HS-27A (cell line): Measurements from ENCODE around the gene PEPD.

Source experiments
- DNase-seq: peaks from one replicate; pipeline ENCODE4 v3.0.0-alpha.2; 2012; ENCODE audit warnings: low read depth, missing footprints

Gene PEPD

DNA sequence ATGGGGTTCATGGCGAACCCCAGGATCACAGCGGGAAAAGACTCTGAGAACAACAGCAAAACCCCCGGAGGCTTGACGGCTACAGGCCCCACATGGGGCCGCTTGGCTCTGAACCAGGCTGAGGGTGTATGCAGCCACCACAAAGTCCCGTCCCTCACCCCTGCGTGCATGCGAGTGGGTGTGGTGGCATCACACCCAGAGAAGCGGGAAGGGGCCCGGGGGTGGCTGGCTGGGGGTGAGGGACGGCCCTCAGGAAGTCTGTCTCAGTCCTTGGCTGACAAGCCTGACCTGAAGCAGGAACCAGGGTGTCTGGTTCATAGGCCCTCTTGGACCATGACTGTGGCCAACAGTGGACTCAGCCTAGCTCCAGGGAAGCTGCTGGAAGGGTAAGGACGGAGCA is 113.9 kb downstream of the PEPD start:
- DNase-seq: no peak

DNA sequence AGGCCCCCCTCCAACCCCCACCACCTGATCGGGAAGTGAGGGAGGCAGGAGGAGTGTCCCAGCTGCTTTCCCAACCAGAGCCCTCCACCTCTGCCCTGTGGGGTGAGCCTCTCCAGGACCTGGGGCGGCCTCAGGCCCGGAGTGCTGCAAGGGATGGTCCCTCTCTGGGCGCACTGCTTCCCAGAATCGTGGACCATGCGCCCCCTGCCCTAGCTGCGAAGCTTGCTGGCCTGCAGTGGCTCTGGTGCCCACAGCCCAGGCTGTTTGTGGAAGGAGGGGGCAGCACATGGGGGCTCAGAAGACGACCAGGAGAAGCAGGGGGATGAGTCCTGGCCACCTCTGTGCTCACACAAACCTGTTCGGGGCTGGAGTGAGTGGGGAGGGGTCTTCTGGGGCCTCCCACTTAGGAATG is 114.4 kb downstream of the PEPD start:
- no peak for DNase-seq

DNA sequence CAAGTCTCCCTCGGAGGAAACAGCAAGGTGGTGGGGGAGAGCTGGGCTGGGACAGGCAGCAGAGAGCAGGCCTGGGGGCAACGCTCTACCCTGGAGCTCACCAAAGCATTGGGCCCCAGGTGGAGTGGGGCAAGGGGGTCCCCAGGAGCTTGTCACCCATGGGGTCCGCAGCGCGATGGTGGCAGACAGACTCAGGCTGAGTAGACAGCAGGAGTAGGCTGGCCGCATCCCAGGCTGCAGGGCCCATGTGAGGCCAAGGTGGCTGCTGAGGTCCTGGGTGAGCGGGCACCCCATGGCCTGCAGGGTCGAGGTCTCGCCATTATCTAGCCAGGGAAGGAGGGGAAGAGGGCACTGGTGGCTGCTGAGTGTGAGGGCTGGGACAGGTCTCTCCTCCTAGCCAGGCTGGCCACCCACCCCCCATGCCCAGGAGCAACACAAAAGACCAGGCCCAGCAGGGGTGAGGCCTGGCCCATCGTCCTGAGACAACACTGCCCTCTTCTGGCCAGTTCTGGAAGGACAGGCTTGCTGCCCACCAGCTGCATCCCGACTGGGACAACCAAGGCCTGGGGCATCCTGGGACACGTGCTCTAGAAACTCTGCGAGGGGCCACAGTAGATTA is 115.0 kb downstream of the PEPD start:
- peak; percentile 40 for DNase-seq

DNA sequence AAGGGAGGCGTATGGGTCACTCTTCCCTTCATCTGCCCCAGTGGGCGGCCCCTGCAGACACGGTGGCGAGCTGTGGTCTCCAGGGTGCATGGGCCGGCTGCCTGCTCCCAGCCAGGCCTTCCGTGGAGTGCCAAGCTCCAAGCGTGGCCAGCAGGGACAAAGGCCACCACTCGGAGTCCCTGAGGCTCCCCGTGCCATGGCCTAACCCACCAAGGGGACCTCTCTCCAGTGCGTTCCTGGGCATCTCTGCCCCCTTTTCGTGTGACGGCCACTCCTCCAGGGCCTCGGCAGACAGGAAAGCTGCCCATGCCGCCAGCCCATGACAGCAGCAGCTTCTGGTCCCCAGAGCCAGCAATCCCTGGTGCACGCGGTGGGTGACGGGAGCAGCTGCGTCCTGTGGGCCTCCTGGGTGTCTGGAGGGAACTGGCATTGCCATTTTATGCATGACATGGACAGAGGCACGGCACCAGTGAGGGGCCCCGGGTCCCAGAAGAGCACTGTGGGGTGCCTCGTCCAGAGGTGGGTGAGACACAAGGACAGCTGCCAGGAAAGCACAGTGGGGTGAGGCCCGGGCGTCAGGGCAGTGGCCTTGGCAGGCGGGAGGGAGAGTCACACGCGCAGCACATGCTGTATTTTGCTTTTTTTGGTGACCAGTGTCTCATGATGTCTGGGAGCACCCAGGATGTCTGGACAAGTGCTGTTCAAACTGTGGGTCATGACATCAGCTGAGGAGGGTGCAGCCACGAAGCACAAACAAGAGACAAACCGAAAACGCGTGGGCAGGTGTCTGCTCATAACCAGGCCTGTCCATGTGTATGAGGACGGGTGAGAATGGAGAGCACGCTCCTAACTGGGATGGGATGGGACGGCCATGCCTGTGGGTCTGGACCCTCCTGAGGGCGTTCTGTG is 115.8 kb downstream of the PEPD start:
- DNase-seq: no peak

DNA sequence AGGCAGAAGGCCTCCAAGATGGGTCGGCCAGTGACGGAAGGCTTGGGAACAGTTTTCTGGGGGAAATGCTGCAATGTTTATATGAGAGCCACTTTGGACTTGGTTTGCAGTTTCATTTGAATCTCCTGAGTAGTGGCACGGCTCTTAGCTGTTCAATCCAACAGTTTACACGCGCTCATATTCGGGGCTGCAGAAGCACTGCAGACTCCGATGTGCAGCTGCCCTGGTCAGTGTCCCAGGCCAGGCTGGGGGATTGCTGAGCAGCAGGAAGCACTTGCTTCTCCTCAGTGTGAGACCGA is 116.4 kb downstream of the PEPD start:
- no peak for DNase-seq

DNA sequence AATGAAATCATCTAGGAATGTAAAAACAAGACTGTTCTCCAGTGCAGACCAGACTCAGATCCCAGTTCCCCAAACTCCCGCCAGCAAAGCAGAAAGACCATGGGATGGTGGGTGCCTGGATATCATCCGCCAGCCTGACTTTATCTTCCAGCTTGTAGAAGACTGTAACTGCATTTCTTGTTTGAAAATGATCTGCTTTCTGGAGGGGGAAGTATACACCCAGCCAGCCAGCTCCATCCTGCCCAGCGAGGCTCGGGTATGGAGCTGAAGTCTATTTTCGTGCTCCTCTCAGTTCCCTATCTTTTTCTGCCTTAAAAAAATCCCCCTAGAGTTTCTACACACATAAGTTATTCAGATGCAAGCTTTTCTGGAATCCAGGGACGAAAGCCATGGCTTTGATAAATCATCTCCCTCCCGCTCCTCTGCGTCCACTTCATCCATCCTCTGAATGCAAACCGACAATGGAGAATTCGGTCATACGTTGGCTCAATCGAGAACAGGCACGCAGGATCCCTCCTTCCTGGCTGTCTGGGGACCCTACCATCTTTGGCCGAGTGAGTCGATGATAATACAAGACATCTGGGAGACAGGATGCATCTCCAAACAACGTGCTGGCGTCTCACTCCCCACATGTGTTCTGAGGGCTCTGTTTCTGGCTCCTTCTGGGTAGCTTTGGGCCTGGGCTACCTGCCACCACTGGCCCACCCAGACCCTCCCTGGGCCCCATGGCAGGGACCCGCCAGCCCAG is 116.9 kb downstream of the PEPD start:
- no peak for DNase-seq

DNA sequence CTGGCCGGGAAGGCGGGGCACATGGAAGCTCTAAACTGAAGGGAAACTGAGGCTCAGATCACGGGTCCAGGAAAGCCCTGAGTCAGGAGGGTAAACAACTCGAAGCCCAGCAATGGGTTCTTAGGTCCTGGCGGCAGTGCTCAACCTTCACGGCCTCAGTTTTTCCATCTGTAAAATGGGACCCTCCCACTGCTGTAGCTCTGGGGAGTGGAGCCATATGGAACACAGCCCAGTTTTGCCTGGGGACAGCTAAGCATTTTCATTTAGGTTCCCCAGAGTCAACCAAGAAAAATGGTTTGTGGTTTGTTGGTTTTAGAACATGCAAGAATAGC is 117.7 kb downstream of the PEPD start:
- DNase-seq: no peak

DNA sequence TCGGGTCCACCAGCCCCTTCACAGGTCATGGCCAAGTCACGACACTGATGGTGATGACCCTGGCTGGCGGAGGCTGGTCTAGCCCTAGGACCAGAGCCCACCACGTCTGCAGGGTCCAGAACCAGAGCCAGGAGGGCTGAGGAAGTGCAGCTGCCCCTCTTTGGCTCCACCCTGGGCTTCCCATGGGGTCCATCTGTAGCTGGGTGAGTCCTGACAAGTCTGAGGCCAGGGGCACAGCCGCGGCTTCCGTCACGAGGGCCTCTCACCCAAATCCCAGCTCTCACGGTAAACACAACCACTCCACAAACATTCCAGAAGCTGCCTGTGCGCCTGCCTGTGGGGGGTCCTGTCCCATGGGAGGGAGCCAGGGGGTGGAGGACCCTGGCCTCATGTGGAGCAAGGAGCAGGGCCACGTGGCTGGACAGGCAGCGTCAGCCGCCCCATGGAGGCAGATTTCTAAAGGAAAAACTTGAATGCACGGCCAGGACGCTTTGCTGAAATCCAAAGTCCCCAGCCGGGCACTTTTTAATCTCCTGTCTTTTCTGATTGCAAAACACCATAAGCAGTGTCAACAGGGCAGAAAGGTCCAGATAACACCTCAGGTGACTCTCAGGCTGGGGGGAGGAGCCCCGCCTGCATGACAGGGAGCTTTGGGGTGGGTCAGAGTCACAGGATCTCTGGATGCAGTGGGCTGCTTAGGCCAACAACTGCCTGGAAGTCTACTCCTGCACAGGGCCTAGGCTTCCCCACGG is 118.2 kb downstream of the PEPD start:
- no peak for DNase-seq

DNA sequence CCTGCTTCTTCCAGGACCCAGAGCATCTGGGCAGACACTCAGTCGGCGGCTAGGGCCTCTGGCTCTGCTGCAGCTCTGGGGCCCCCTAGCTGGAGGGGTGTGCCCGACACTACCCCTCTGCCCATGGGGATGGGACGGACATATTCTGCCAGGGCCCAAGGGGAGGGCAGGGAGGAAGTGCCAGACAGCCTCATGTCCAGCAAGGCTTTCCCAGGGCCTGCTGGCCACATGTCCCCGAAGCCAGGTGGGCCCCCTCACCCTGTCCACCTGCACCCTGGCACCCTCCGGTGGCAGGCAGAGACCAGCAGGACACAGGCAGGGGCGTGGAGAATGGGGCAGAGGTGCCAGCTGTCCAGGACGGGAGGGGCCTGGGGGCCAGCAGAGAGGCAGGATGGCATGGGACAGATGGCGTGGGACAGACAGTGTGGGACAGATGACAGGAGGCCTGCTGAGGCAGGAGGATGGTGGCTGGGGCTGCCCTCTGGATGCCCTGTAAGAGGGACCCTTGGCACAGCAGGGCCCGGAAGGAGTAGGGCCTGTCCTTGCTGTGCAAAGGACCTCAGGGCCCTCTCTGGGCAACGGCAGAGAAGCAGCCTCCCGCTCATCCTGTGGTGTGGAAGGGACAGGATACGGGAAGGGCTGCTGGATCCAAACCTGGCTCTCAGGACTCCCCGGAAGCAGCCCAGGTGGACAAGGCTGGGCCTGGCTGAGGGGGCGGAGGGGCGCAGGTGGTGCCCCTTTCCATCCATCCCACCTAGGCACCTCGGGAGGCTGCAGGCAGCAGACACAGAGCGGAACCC is 119.0 kb downstream of the PEPD start:
- no peak for DNase-seq

DNA sequence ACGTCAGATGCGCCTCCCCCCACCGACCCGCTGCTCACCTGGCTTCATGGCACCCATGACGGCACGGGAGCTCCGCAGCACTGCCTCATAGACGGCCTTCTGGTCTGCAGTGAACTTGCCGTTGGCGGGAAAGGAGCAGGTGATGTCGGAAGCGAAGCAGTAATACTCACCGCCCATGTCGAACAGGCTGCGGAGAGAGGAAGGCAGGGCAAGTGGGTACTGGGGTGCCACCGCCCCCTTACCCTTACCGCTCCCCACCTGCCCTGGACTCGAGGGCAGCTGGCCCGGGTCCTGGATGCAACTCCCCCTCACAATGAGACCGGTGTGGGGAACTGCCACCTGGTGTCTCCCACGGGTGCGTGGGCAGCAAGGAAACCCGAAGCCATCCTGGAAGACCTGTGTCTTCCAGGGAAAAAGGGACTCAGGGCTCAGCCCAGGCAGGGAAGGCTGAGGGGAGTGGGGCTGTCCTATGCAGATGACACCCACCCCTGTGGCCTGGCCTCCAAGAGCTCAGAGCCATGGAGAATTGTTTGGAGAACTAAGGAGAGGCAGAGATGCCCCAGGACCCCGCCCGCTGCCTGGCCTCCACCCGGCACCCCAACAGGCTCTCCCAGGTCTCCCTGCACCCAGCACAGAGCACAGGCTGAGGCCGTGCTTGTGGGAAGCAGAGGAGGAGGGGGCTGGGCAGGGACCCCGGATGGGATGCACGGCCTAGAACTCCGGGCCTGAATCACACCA is 119.7 kb downstream of the PEPD start:
- no peak for DNase-seq

DNA sequence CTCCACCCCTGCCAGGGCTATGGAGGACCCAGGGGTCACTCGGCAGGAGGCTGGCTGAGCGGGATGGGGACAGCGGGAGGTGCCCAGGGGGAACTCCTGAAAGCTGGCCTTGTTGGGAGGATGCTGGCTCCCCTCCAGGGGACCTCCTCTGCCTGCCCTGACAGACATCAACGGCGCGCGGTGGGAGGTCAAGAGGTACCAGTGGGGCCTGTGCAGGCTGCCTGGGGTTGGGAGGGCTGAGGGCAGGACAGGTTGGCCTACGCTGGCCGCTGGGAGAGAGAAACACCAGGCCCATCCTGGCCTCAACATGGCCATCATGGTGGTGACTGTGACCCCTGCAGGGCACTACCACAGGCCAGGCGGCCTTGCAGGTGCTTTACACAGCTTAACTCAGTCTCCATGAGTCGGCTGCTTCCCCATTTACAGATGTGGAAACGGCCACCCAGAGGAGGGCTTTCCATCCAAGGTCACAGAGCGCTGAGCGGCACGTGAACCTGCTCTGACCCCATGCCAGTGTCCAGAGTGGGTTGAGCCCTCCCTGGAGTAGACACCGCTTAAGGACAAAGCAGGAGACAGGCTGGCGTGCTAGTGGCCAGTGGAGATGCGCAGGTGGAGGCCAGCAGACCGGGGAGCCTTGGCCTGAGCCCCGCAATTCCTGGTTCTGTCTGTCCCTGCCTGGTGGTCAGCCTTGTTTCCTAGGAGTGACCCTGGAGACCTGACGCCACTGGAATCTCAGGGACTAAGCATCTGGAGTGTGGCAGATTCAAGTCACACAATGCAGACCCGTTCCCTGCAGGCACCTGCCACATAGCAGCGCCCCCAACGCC is 120.5 kb downstream of the PEPD start:
- no peak for DNase-seq

DNA sequence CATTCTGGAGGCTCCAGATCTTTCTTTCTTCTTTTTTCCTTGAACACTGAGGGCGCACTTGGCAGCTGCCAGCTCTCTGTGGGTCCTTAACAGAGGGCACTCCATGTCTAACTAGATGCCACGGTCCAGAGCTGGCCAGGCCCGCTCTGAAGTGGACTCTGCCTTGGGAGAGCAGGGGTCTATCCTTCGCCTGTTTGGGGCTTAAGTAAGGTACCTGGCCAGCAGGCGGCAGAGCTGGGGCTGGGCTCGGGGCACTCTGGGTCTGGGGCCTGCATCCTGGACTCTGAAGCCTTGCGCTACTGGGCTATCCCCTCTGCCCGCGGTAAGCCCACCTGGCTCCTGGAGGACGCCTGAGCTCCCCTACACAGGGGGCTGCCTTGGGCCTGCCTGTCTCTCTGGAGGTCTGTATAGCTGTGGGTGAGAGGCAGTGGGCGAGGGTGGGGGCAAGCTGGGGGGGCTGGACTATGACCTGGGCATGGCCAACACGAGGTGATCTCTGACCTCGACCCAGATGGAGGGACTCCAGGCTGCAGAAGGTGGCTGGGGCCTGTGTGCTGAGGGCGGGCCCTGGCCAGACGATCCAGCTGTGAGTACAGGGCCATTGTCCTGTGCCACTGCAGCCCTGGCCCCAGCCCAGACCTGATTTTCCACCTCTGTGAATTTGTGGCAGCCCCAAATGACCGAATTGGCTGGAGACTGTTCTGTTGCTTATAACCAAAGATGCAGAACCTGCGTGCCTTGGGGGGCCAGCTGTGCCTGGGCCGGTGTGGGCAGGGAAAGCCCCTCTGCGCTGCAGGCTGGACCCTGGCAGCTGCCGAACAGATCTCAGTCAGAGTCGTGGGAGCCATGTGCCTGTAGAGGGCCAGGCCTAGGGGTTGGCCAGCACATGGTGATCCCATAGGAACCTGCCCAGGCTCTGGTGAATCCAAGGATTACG is 121.6 kb downstream of the PEPD start:
- no peak for DNase-seq

DNA sequence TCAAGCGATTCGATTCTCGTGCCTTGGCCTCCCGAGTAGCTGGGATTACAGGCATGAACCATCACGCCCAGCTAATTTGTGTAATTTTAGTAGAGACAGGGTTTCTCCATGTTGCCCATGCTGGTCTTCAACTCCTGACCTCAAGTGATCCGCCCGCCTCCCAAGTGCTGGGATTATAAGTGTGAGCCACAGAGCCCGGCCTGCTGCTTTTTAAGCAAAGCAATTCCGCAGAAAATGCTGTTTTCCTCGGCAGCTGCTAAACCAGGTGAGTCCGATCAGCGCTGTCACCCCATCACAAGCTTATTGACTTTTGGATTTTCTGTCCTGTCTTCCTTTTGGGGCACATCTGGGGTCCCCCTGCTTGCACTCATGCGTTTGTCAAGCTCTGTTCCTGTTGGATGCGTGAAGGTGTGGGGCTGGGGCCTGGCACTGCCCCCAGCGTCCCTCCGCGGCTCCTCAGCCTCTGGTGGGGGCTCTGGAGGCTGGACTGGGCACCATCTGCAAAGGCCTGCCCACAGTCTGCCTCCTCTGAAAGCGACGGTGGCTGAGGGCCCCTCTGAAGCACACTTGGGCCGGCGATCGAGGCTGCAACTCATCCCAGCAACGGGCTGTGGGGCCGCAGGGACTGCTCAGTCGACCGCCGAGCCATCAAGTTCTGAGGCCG is 122.4 kb downstream of the PEPD start:
- DNase-seq: no peak

DNA sequence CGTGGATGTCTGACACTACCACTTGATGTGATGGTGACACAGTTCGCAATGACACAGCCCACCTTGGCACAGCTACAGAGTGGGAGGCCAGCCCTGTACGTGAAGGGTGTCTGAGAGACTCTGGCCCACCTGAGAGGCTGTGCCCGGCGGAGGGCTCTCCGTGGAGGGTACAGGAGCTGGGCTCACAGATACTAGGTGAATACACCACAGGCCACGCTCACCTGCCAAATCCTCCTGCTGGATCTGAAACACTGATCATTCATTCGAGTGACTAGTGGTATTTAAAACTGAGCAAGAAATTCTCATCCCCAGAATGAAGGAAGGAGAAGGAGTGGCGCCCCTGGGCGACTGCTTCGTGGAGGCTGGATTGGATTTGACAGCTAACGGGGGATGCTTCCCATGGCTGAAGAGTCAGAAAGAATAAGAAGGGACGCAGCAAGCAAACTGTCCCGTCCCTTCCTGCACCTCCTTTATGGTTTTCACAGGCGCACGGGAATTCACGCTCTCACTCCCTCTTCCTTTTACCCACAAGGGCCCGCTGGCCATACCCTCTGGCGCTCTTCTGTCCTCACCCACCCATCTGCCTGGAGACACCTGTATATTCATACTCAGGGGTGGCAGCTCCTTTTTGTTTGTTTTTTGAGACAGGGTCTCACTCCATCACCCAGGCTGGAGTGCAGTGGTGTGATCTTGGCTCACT is 123.1 kb downstream of the PEPD start:
- DNase-seq: no peak

DNA sequence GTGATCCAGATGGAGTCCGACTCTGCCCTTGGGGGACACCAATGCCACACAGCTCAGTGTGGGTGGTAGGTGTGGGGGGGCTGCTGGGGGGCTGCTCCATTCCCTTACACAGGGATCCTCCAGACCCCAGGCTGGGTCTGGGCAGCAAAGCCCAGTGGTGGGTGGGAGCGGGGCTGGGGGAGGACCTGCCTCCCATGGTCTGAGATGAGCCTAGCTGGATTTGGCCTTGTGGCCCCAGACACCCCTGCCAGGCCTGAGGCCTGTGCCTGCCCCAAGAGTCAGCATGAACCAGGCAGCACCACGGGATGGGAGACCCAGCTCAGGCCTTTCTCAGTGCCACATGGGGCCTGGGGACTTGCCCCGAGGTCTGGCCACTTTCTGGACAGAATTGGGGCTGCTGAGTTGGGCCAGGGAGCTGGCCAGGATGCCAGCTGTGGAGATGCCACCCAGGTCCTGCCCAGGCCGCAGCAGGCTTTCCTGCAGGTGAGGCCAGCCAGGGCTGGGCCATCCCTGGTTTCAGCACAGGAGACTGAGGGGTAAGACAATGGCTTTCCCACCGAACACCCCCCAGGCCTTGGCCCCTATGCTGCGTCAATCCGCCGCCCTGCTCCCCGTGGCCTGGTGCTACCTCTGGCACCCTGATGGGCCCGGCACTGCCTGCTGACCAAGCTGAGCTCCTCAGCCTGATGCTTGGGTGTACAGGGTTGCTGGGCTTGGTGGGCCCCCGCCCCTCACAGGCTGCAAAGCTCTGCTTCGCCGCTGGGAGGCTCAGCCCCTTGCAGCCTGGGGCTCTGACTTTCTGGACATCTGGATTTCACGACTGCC is 123.8 kb downstream of the PEPD start:
- DNase-seq: no peak

DNA sequence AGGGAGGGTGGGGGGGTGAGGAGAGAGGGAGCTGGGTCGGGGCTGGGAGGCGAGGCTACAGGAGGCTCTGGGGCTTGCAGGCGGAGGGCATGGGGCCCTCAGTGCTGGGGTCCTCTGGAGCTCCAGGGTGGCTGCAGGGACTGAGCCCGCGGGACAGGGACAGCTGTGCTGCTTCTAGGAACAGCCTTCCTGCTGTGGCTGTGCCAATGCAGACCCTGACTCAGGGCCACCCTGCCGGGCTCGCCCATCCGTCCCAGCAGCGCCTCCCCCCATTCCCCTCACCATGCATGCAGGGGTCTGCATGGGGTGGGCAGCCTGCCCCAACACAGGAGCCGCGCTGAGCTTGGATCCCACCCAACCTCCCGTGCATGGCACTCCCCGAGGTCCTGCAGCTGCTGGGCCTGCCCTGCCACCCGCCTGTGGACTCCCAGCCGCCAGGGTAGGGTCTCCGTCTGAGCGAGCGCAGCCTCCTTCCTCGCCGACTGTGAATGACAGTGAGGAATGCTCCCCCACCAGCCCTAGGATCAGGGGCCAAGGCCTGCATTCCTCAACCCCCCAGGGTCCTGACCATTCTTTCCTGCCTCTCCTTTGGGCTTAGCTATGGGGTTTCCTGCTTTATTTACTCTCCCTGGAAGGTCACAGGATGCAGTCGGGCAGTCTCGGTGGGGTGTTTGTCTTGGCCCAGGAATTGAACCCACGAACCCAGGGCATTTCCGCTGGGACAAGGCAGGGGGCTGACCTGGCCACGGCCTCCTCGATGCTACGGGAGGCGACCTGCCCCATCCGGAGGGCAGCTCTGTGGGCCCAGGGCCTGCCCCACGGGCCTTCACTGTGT is 124.7 kb downstream of the PEPD start:
- DNase-seq: no peak
